Prostate gland (tissue), 2 donors: Measurements from ENCODE around the gene ABCC8. TPM values are rescaled to one million over a fixed set of nuclear protein-coding genes. Genes with fewer than 3 reads are reported as not detected.

Experiments
- DNase-seq: peaks from one replicate; pipeline ENCODE4 v3.0.0-alpha.2; 2019; ENCODE audit warnings: low spot score
- H3K27ac ChIP-seq, 2 donors: fragments of 200-600 bp; sonication (generic); 2 replicates each; pipeline ENCODE4 v1.5.1; 2017 to 2019
- H3K27me3 ChIP-seq: fragments of 200-600 bp; sonication (generic); replicated peaks from 2 replicates; pipeline ENCODE4 v1.5.1; 2019; ENCODE audit not compliant: insufficient read depth
- H3K36me3 ChIP-seq, 2 donors: fragments of 200-600 bp; sonication (generic); 1 replicate in 1 of 2; 2 replicates in 1 of 2; pipeline versions ENCODE4 v1.5.1 to v1.8.1; 2017 to 2019
- H3K4me1 ChIP-seq: fragments of 200-600 bp; sonication (generic); replicated peaks from 2 replicates; pipeline ENCODE4 v1.5.1; 2019
- H3K4me3 ChIP-seq, 2 donors: fragments of 200-600 bp; sonication (generic); 2 replicates each; pipeline ENCODE4 v1.5.1; 2017 to 2019
- H3K9me3 ChIP-seq: fragments of 200-600 bp; sonication (generic); 2 replicates; pipeline ENCODE4 v1.5.1; 2017
- CTCF ChIP-seq, 4 experiments: fragments of 200-600 bp in 2 of 4; fragments of 450-650 bp in 2 of 4; sonication (generic) in 2 of 4; IDR thresholded peaks; 1 replicate in 3 of 4; 2 replicates in 1 of 4; pipeline ENCODE4 v1.5.1; 2016 to 2019; ENCODE audit warnings: antibody characterized with exemption in 4 of 4, mild to moderate bottlenecking in 2 of 4, moderate library complexity in 2 of 4
- POLR2A ChIP-seq: fragments of 450-650 bp; IDR thresholded peaks from one replicate; pipeline ENCODE4 v1.6.1; 2016; ENCODE audit warnings: antibody characterized with exemption, mild to moderate bottlenecking
- POLR2AphosphoS5 ChIP-seq: sonication (generic); formaldehyde crosslinking; IDR thresholded peaks from one replicate; pipeline ENCODE4 v1.6.1; 2017; ENCODE audit warnings: antibody characterized with exemption
- WGBS: methylation state at CpG from one replicate; pipeline ENCODE4 v1.1.5; 2018; 5-methylcytosine and 5-hydroxymethylcytosine counted together
- intact Hi-C: fragments of 100-400 bp; cut with DNase I; formaldehyde crosslinking; loops from one replicate; pipeline ENCODE4 v1.14.2; 2022
- total RNA-seq, 2 donors: library from RNA; depleted of rRNA; stranded (reverse); fragments of >200 nt; gene quantifications; one replicate each; pipeline ENCODE4 v1.1.0, GENCODE V29; 2016

The ABCC8 gene
- total RNA-seq, 2 donors from 2014 or later, result 5.7 to 10.2 TPM

GRCh38 chr11:17392872-17393271, 83.8 kb downstream of the ABCC8 start:
- DNase-seq, result no peak
- Histone ChIP-seq H3K9me3 (no peaks in the 10 kb centered on the region), H3K4me3 (no peak overlapping the region), H3K27ac (no peak overlapping the region), H3K27me3 (no peaks in the 10 kb centered on the region), H3K4me1 (no peaks in the 10 kb centered on the region), H3K36me3 (no peaks in the 10 kb centered on the region)
- intact Hi-C loops, result no loop called here
- no peak for TF ChIP-seq POLR2A
- no peak for TF ChIP-seq CTCF (IDR thresholded peaks at IDR 0.05)
- WGBS, result 78% methylated on average over 14 of the region's 14 CpGs

GRCh38 chr11:17391493-17392355, 84.9 kb downstream of the ABCC8 start:
- TF ChIP-seq POLR2A, result no peak
- no peak for TF ChIP-seq POLR2AphosphoS5
- TF ChIP-seq CTCF (IDR thresholded peaks at IDR 0.05), result no peak
- no peak overlapping the region for H3K4me3 ChIP-seq
- H3K4me1 ChIP-seq, result no peaks in the 10 kb centered on the region
- intact Hi-C loops, result no loop called here
- no peaks in the 10 kb centered on the region for H3K36me3 ChIP-seq
- no peak for DNase-seq
- no peaks in the 10 kb centered on the region for H3K27me3 ChIP-seq
- H3K27ac ChIP-seq, result no peak overlapping the region
- WGBS, result 87% methylated on average over 3 of the region's 3 CpGs
- no peaks in the 10 kb centered on the region for H3K9me3 ChIP-seq

- intact Hi-C loops, result no loop called here
- no peaks in the 10 kb centered on the region for H3K36me3 ChIP-seq
- H3K27me3 ChIP-seq, result no peaks in the 10 kb centered on the region
- TF ChIP-seq CTCF (IDR thresholded peaks at IDR 0.05) (no peak), POLR2A (no peak), POLR2AphosphoS5 (no peak)
- no peak for DNase-seq
- H3K9me3 ChIP-seq, result no peaks in the 10 kb centered on the region
- 57% methylated on average over 10 of the region's 10 CpGs for WGBS
- H3K4me3 ChIP-seq, result no peak overlapping the region
- no peaks in the 10 kb centered on the region for H3K4me1 ChIP-seq
- peak overlapping the region in 1 of 2 donors; percentile 79 for H3K27ac ChIP-seq
These were observed 86.5 kb downstream of the ABCC8 start for GRCh38 chr11:17389957-17390649.

GRCh38 chr11:17389211-17389956, 87.3 kb downstream of the ABCC8 start:
- H3K9me3 ChIP-seq, result no peaks in the 10 kb centered on the region
- H3K4me3 ChIP-seq, result peak overlapping the region; percentile 48 to 50
- DNase-seq, result peak; percentile 71
- WGBS, result 3% methylated on average over 33 of the region's 55 CpGs
- no peaks in the 10 kb centered on the region for H3K27me3 ChIP-seq
- TF ChIP-seq POLR2AphosphoS5 (peak; percentile 29), CTCF (IDR thresholded peaks at IDR 0.05) (peak; percentile 60 to 79 (median 68)), POLR2A (no peak)
- no peaks in the 10 kb centered on the region for H3K4me1 ChIP-seq
- intact Hi-C loops, result no loop called here
- H3K36me3 ChIP-seq, result no peaks in the 10 kb centered on the region
- H3K27ac ChIP-seq, result peak overlapping the region; percentile 76 to 79
